Activated CD4-positive, alpha-beta T cell treated with anti-CD3 and anti-CD28 coated beads for 1 hour (primary cell): ENCODE measurements around the gene CUX1.
"Not testable (repeated sequence)": the region's sequence is repeated elsewhere in the genome, so short reads cannot be mapped to it uniquely, and the experiment has no call there.

Source experiments
- DNase-seq: peaks from one replicate; pipeline ENCODE4 v3.0.0-alpha.2; 2020

Gene CUX1

GRCh38 chr7:101921546-101922489, 104.4 kb downstream of the CUX1 start:
- DNase-seq = not testable (repeated sequence)

DNA sequence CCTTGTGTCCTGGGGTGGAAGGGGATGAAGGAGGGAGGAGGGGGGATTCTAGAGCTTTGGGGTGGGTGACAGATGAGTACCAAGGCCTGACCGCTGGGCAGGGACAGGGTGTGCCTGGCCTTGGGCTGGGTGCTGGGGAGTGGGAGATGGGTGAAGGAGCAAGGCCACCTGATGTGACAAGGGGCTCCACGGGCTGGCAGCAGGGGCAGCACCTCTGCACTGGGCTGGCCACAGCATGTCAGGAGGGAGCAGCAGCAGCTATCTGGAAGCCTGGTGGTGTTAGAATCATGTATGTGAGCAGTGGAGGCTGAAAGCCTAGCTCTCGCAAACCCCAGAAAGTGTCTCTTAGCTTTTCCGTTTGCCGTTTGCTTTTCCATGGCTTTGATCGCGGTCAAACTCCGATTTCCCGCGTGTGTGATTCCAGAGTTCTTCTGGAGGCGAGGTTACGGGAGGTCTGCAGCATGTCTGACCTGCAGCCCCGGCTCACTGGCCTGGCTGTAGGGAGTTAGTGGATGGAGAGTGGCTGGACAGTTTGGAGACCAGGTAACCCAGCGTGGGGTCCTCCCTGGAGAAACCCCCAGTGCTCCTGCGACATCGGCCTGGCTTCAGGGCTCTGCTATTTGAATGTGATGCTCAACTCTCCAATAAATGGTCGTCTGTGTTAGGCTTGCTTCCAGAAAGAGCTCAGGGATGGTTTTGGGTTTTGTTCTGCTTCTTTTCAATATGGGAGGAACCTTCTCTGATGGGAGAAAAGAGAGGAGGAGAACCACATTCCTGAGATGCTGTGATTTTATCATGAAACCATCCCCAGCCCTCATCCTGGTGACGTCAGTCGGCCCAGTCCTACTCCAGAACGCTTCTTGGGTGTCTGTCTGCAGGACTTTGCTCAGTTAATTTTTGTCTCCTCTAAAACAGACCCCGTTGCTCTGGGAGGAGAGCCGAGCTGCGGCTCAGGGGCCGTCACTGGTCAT, 105.5 kb downstream of the CUX1 start:
- no peak for DNase-seq

DNA sequence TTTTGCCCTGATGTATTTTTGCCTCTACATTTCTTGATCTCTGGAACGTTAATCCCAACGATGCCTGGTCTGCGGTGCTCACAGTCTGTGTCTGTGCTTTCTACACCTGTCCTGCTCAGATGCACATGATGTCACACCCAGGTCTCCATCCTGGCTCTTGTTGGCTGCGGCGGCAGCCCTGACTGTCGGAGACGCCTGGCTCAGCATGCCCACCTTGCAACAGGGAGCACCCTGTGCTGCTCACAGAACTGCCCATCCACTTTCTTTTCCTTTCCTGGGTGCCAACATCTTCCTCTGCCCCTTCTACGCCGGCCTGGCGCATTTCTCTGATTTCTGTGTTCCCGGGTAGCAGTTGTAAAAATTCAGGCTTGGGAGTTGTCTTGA, 106.2 kb downstream of the CUX1 start:
- no peak for DNase-seq

DNA sequence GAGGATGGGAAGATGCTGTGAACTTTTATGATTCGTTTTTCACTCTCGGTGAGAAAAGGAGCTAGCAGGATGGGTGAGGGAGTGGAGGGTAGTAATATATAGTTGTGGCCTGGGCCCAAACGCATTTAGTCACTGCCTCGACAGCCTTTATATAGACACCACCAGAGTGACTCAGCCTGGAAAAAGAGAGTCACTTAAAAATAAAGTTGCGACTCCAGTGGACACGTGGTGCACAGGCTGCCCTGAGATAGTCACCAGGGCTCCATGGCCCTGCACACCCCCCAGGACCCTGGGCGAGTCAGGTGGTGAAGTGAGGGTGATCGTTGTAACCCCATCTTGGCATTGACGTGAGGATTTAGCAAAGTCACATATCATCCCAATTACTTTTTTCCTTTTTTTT, 106.7 kb downstream of the CUX1 start:
- DNase-seq = no peak

DNA sequence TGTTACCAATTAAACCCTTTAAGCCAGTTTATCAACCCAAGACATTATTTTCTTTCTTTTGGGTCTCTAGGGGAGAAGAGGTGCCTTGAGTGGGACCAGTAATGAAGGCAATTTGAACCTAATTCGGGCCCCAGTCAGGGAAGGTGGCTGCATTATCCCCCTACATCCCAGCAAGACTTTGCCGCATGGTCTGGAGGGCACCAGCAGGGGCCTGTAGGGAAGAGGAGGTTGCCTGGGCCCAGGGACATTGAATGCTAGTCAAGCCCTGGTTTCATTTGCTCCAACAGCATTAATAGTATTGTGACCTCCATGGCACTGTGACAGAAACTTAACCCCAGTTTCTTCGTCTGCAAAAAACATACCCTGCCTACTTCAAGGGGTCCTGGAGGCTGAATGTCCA, 108.8 kb downstream of the CUX1 start:
- DNase-seq = no peak

- no peak for DNase-seq
These were observed 110.0 kb downstream of the CUX1 start for GRCh38 chr7:101927389-101927788.

DNA sequence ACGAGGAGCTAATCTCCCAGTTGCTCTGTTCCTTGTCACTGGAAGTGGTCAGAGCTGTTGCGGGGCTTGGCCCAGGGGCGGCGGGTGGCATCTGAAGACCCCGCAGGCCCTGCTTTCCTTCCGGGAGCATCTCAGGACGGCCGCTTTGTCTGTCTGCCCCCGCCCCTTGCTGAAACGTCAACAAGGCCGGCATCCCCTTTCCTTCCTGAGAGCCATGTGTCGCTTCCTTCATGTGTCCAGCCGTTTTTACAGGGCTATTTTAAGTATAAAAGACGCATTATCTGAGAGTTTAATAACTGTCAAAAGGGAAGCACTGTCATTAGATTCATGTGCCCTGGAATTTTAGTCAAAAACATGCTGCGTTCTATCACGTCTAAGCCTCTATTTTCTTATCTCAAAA, 110.4 kb downstream of the CUX1 start:
- DNase-seq = no peak

DNA sequence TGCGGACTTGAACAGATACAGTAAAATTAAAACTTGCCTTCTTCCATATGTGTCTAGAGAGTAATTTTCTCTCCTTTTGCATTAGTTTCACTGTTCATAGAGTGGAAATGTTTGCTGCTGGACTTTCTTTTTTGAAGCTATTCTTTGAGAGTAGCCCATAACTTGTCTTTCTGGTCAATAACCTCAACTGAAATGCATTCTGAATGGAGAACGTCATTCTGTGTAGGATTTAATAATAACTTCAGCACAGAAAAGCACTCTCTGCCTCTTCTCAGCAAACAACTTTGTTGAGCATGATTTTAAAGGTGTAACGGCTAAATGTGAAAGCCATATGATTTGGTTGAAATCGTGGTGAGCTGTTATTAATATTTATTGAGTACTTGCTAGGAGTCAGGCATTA, 111.8 kb downstream of the CUX1 start:
- DNase-seq = no peak

- not testable (repeated sequence) for DNase-seq
These were observed 112.5 kb downstream of the CUX1 start for GRCh38 chr7:101929911-101930310.

- DNase-seq = no peak
These were observed 114.7 kb downstream of the CUX1 start for GRCh38 chr7:101932083-101932482.

DNA sequence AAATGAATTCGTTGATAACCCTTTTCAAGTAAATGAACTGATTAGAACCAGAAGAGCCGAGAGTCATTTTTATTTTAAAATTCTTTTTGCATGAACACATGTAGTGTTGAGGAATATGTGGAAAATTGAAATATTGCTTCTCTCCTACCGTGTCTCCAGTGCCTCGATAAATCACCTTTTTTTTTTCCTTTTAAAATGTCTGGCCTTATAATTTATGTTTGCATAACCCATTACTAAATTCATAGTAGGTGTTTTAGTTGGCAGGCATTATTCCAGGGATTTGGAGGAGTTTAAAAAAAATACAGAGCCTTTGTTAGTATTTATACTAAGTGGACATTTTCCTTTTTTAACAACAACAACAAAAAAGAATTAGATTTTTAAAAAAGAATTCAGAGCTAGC, 115.6 kb downstream of the CUX1 start:
- DNase-seq = no peak

- no peak for DNase-seq
These were observed 116.3 kb downstream of the CUX1 start for GRCh38 chr7:101933688-101934121.

GRCh38 chr7:101934618-101935017, 117.2 kb downstream of the CUX1 start:
- no peak for DNase-seq

GRCh38 chr7:101935521-101936141, 118.2 kb downstream of the CUX1 start:
- DNase-seq = no peak

- DNase-seq = no peak
These were observed 118.8 kb downstream of the CUX1 start for GRCh38 chr7:101936223-101936610.

DNA sequence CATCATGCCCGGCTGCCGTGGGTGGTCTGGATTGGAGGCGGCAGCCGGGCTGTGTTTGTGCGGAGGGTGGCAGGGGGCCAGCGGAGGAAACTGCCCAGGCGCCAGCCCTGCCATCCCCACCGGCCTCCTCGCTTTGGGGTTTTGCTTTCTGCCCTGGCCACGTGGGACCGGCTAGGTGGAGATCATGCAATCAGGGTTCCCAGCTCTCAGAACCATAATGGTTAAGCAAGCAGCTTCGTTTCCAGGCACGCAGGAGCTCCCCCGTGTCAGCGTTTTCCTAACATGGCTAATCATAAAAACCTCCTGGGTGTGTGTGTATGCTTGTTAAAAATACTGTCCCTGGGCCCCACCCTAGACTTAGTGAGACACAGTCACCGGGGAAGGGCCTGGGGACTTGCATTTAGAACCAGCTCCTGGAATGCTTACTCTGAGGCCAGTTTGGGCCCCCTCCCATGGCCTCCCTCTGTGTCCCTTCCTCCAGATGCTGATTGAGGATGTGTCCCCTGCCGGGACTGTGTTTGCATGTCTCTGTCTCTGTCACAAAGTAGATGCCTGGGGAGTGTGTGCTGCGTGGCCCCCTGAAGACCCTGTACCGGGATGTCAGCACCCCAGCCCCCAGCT, 119.3 kb downstream of the CUX1 start:
- no peak for DNase-seq

GRCh38 chr7:101937717-101938514, 120.5 kb downstream of the CUX1 start:
- DNase-seq = no peak

- no peak for DNase-seq
These were observed 121.8 kb downstream of the CUX1 start for GRCh38 chr7:101939136-101939695.

DNA sequence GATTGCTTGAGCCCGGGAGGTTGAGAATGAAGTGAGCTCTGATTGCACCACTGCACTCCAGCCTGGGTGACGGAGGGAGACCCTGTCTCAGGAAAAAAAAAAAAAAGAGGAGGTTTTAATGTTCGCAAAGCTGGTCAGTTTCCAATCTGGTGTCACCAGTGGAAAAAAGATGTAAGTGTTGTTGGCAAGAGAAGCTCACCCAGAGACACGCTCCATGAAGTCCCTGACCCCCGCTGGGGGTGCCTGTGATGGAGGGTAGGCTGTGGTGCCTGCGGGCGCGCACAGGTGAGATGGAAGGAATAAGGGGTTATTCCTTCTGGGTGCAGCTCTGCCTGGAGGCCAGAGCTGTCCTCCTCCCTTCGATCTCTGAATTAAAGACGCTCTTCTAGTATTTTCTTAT, 122.7 kb downstream of the CUX1 start:
- no peak for DNase-seq

DNA sequence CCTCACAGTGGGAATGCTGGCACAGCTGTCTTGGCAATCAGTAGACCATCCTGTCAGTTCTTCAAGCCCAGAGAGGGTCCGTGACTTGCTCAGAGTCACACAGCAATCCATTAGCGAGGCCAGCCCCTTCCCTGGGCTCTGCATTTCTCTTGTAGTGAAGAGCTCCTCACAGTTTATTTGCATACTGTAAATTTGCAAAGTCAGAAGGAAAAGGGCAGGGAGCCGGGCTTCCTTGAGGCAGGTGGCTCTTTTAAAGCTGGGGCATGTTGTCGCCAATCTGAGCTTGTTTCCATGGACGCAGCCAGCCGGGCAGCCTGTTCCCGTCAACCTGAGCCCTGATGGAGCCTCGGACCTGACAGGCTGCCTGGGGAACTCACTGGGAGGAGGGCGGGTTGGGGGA, 123.4 kb downstream of the CUX1 start:
- DNase-seq = no peak
